SKM-1 treated with dmso at 0.1 percent for 144 hours (cell line): ENCODE measurements around the gene HK2.

Experiments used
- DNase-seq: peaks from one replicate; lab custom pipeline; 2025; ENCODE audit not compliant: unreplicated experiment; lab: John Stamatoyannopoulos, UW

HK2 gene

GRCh38 chr2:74856599-74856998 is 22.7 kb downstream of the HK2 start:
- no peak for DNase-seq

- no peak for DNase-seq
Measured at GRCh38 chr2:74857215-74857614, 23.3 kb downstream of the HK2 start.

- no peak for DNase-seq
Measured at GRCh38 chr2:74857725-74858124, 23.8 kb downstream of the HK2 start.

GRCh38 chr2:74858281-74858680 is 24.4 kb downstream of the HK2 start:
- DNase-seq: no peak

GRCh38 chr2:74860079-74860478 is 26.2 kb downstream of the HK2 start:
- DNase-seq: no peak

- DNase-seq: no peak
Measured at GRCh38 chr2:74860521-74860920, 26.6 kb downstream of the HK2 start.

GRCh38 chr2:74861531-74861930 is 27.6 kb downstream of the HK2 start:
- DNase-seq: no peak

GRCh38 chr2:74862020-74862964 is 28.4 kb downstream of the HK2 start:
- DNase-seq: no peak

GRCh38 chr2:74863802-74864248 is 29.9 kb downstream of the HK2 start:
- DNase-seq: no peak

- DNase-seq: no peak
Measured at GRCh38 chr2:74864728-74865722, 31.1 kb downstream of the HK2 start.

- DNase-seq: no peak
Measured at GRCh38 chr2:74865770-74866674, 32.1 kb downstream of the HK2 start.

GRCh38 chr2:74867841-74868658 is 34.1 kb downstream of the HK2 start:
- DNase-seq: no peak

GRCh38 chr2:74869517-74869916 is 35.6 kb downstream of the HK2 start:
- no peak for DNase-seq

- no peak for DNase-seq
Measured at GRCh38 chr2:74870951-74871350, 37.0 kb downstream of the HK2 start.

- no peak for DNase-seq
Measured at GRCh38 chr2:74871414-74871813, 37.5 kb downstream of the HK2 start.

GRCh38 chr2:74872389-74872836 is 38.5 kb downstream of the HK2 start:
- no peak for DNase-seq

- DNase-seq: no peak
Measured at GRCh38 chr2:74873012-74873665, 39.2 kb downstream of the HK2 start.

- DNase-seq: no peak
Measured at GRCh38 chr2:74873678-74874640, 40.0 kb downstream of the HK2 start.
